RWPE1 (cell line): Measurements from ENCODE around the gene PRKCH.

Source experiments
- CTCF ChIA-PET: fragments of 350-600 bp; sonication (Branson Sonifier 250); formaldehyde crosslinking; extraction: SDS; loops from one replicate; lab custom pipeline; 2021; lab: Yijun Ruan, JAX
- POLR2A ChIA-PET: fragments of 400-600 bp; formaldehyde crosslinking; extraction: SDS; loops from one replicate; lab custom pipeline; 2020; ENCODE audit warnings: antibody characterized with exemption; ENCODE audit not compliant: low non-redundant PET; lab: Yijun Ruan, JAX
- DNase-seq: peaks from one replicate; pipeline ENCODE4 v3.0.0; 2012; ENCODE audit warnings: low spot score
- H3K27ac ChIP-seq: fragments of 450-650 bp; 2 replicates; pipeline ENCODE4 v1.5.1; 2017
- CTCF ChIP-seq: fragments of 450-650 bp; conservative IDR thresholded peaks from 2 replicates; pipeline ENCODE4 v1.5.1; 2017; ENCODE audit warnings: low read depth, mild to moderate bottlenecking

PRKCH gene

GRCh38 chr14:61513986-61514830, 192.8 kb downstream of the PRKCH start:
- no peak for TF ChIP-seq CTCF
- POLR2A ChIA-PET: interaction anchor here (0.6 kb wide), 1 partner anchor 649 kb away, joined by 6 read pairs; no protein-coding TSS in a partner anchor
- CTCF ChIA-PET: interaction anchor here (0.6 kb wide), 1 partner anchor 146 kb away, joined by 4 read pairs; no protein-coding TSS in a partner anchor
- peak overlapping the region; percentile 43 for H3K27ac ChIP-seq
- DNase-seq: no peak

GRCh38 chr14:61514927-61515326, 193.5 kb downstream of the PRKCH start:
- ChIA-PET POLR2A (no interaction called here), CTCF (interaction anchor here (0.6 kb wide), 1 partner anchor 145 kb away, joined by 4 read pairs; no protein-coding TSS in a partner anchor)
- TF ChIP-seq CTCF: no peak
- no peak for DNase-seq
- no peak overlapping the region for H3K27ac ChIP-seq

- no peak overlapping the region for H3K27ac ChIP-seq
- POLR2A ChIA-PET: no interaction called here
- no peak for DNase-seq
- TF ChIP-seq CTCF: no peak
- CTCF ChIA-PET: no interaction called here
These were observed 194.2 kb downstream of the PRKCH start for GRCh38 chr14:61515436-61516117.

GRCh38 chr14:61516118-61516743, 194.9 kb downstream of the PRKCH start:
- no peak for DNase-seq
- POLR2A ChIA-PET: no interaction called here
- no peak for TF ChIP-seq CTCF
- CTCF ChIA-PET: no interaction called here
- H3K27ac ChIP-seq: no peak overlapping the region

GRCh38 chr14:61516964-61517653, 195.7 kb downstream of the PRKCH start:
- H3K27ac ChIP-seq: peak overlapping the region; percentile 45
- CTCF ChIA-PET: no interaction called here
- POLR2A ChIA-PET: no interaction called here
- DNase-seq: no peak
- TF ChIP-seq CTCF: no peak
